GM12864 (cell line): ENCODE results near the gene TGFA.

Source experiments
- DNase-seq: peaks from one replicate; pipeline ENCODE4 v3.0.0-alpha.2; 2011; ENCODE audit warnings: low read depth
- H3K4me3 ChIP-seq: 2 replicates; pipeline ENCODE4 v1.5.1; 2011; ENCODE audit warnings: mild to moderate bottlenecking, low read depth, low read length, control low read depth
- CTCF ChIP-seq: IDR thresholded peaks from 2 replicates; pipeline ENCODE4 v1.5.1; 2011; ENCODE audit warnings: low read depth, mild to moderate bottlenecking, moderate library complexity, low read length, control low read depth, inconsistent platforms; ENCODE audit errors: missing control alignments

Gene TGFA

GRCh38 chr2:70574618-70575017 lies 21.0 kb upstream of the TGFA start:
- no peak for TF ChIP-seq CTCF
- no peak overlapping the region for H3K4me3 ChIP-seq
- DNase-seq: no peak

- H3K4me3 ChIP-seq: no peak overlapping the region
- no peak for DNase-seq
- TF ChIP-seq CTCF: no peak
Measured at GRCh38 chr2:70574109-70574508, 20.5 kb upstream of the TGFA start.

GRCh38 chr2:70570041-70570661 lies 16.5 kb upstream of the TGFA start:
- no peak overlapping the region for H3K4me3 ChIP-seq
- no peak for DNase-seq
- TF ChIP-seq CTCF: no peak

GRCh38 chr2:70569559-70569958 lies 15.9 kb upstream of the TGFA start:
- H3K4me3 ChIP-seq: no peak overlapping the region
- TF ChIP-seq CTCF: no peak
- DNase-seq: no peak

- no peak for TF ChIP-seq CTCF
- DNase-seq: no peak
- H3K4me3 ChIP-seq: no peak overlapping the region
Measured at GRCh38 chr2:70566906-70567305, 13.3 kb upstream of the TGFA start.

- H3K4me3 ChIP-seq: no peak overlapping the region
- DNase-seq: no peak
- no peak for TF ChIP-seq CTCF
Measured at GRCh38 chr2:70566464-70566863, 12.8 kb upstream of the TGFA start.

- no peak for DNase-seq
- no peak for TF ChIP-seq CTCF
- no peak overlapping the region for H3K4me3 ChIP-seq
Measured at GRCh38 chr2:70565039-70565731, 11.6 kb upstream of the TGFA start.
